ENCODE results near the gene MARK1. TPM values are rescaled to one million over a fixed set of nuclear protein-coding genes. Genes with fewer than 3 reads are reported as not detected.

MARK1 gene
- total and polyA plus RNA-seq, 11 donors, result 4.0 to 25.1 (median 16.3) TPM

DNA sequence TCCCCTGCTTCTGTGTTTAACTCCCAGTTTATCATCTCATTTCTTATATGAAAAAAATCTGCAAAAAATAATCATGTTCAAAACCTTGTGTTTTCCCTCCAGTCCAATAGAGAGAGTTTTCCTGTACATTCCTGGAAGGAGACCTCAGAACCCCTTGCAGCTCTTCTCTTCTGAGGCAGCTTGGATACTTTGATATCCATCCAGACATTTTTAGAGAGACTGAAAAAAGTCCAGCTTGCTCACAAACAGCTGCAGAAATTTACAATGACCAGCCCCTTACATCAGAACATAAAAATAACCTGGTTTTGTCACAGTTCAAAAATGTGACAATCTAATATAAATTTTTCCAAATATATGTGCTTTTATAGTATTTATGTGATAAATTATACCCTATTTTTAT, 88.9 kb downstream of the MARK1 start:
- no peak for DNase-seq
- no peaks in the 10 kb centered on the region for H3K4me1 ChIP-seq
- H3K27me3 ChIP-seq, result no peaks in the 10 kb centered on the region
- intact Hi-C loops (cut with DNase I), result no loop called here
- TF ChIP-seq, protein P1, sequence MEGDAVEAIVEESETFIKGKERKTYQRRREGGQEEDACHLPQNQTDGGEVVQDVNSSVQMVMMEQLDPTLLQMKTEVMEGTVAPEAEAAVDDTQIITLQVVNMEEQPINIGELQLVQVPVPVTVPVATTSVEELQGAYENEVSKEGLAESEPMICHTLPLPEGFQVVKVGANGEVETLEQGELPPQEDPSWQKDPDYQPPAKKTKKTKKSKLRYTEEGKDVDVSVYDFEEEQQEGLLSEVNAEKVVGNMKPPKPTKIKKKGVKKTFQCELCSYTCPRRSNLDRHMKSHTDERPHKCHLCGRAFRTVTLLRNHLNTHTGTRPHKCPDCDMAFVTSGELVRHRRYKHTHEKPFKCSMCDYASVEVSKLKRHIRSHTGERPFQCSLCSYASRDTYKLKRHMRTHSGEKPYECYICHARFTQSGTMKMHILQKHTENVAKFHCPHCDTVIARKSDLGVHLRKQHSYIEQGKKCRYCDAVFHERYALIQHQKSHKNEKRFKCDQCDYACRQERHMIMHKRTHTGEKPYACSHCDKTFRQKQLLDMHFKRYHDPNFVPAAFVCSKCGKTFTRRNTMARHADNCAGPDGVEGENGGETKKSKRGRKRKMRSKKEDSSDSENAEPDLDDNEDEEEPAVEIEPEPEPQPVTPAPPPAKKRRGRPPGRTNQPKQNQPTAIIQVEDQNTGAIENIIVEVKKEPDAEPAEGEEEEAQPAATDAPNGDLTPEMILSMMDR (IDR thresholded peaks at IDR 0.05), result no peak
- TF ChIP-seq POLR2A (IDR thresholded peaks at IDR 0.05), result no peak
- no peak overlapping the region for H3K4me3 ChIP-seq
- no peaks in the 10 kb centered on the region for H3K9me3 ChIP-seq
- ATAC-seq, result no peak
- peaks cover 0 to 40% (median 0%) of the 10 kb centered on the region in 9 donors for H3K36me3 ChIP-seq
- no peak overlapping the region for H3K27ac ChIP-seq

DNA sequence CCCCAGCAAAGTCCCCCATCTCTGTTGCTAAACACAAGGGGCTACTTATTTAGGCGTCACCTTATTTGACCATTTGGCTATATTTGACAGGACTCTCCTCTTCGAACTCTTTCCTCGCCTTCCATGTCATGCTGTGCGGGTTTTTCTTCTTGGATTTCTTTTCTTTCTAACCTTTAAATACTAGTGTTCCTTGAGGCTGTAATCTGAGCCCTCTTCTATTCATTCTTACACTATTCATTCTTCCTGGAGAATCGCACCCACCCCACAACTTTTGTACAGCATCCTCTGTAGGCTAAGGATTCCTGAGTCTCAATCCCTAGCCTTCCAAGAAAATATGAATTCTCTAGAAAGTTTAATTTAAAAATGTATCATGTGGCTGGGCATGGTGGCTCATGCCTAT, 100.5 kb downstream of the MARK1 start:
- no peak for ATAC-seq
- WGBS, 4 donors, result 95 to 98% (median 96%) methylated on average over 5 of the region's 5 CpGs
- no peak for DNase-seq
- no peaks in the 10 kb centered on the region for H3K4me1 ChIP-seq
- H3K27me3 ChIP-seq, result no peaks in the 10 kb centered on the region
- no peaks in the 10 kb centered on the region for H3K9me3 ChIP-seq
- TF ChIP-seq, protein P1 (IDR thresholded peaks at IDR 0.05), result no peak
- TF ChIP-seq POLR2A (IDR thresholded peaks at IDR 0.05), result no peak
- no peak overlapping the region for H3K27ac ChIP-seq
- intact Hi-C loops (cut with DNase I), result no loop called here
- H3K36me3 ChIP-seq, result peaks cover 0 to 7% (median 0%) of the 10 kb centered on the region in 9 donors
- H3K4me3 ChIP-seq, result no peak overlapping the region

DNA sequence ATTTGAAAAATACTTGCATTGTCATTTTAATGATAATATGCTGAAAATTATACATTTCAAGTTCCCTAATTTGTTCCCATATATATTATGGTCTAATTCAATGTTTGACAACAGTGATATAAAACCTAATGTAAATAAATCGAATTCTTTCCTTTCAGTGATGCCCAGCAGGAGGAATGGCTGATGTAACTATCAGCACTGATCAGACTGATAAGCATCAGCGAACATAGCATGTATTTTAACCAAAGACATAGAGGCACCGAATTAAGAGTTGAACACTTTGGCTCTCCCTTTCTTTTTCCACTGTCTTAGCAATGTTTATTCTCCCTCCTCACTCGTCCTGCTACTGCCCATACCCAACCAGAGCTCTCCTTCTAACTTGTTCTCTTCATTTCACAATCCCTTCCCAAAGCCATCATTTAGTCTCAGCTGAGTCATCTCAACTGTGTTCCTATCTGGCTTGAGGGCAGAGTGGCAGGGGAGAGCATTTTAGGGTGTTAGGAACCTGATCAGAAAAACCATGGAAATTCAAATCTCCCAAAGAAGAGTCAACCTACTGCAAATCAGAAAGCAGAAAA, 103.4 kb downstream of the MARK1 start:
- Histone ChIP-seq H3K9me3 (no peaks in the 10 kb centered on the region), H3K27ac (no peak overlapping the region), H3K36me3 (peaks cover 0 to 13% (median 7%) of the 10 kb centered on the region in 9 donors), H3K4me1 (no peaks in the 10 kb centered on the region), H3K4me3 (no peak overlapping the region), H3K27me3 (no peaks in the 10 kb centered on the region)
- intact Hi-C loops (cut with DNase I), result no loop called here
- WGBS, 4 donors, result 81 to 88% (median 84%) methylated on average over 4 of the region's 4 CpGs
- DNase-seq (no peak), ATAC-seq (no peak)
- no peak for TF ChIP-seq POLR2A (IDR thresholded peaks at IDR 0.05)
- TF ChIP-seq, protein P1 (IDR thresholded peaks at IDR 0.05), result no peak

DNA sequence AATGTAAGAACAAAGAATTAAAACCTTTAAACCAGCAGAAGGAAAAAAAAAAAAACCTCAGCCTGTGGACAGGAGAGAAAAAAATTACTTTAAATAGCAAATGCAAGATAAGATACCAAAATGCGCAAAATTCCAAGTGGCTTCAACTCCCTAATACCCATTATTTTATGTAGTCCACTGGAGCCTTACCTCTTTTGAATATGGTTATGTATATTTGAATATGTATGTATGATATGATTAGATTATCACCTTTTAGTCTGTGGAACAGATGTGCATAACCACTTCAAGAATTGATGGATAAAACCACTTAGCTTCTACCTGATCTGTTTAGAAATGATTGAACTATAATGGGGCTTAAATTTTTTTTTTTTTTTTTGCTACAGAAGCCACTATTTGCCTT, 109.8 kb downstream of the MARK1 start:
- intact Hi-C loops (cut with DNase I), result no loop called here
- WGBS, 4 donors, result 93 to 100% (median 97%) methylated on average over 1 of the region's 1 CpG
- no peak overlapping the region for H3K27ac ChIP-seq
- H3K27me3 ChIP-seq, result no peaks in the 10 kb centered on the region
- no peaks in the 10 kb centered on the region for H3K9me3 ChIP-seq
- ATAC-seq (no peak), DNase-seq (no peak)
- H3K36me3 ChIP-seq, result peaks cover 0 to 49% (median 7%) of the 10 kb centered on the region in 9 donors
- H3K4me3 ChIP-seq, result no peak overlapping the region
- TF ChIP-seq, protein P1 (IDR thresholded peaks at IDR 0.05), result no peak
- no peak for TF ChIP-seq POLR2A (IDR thresholded peaks at IDR 0.05)
- no peaks in the 10 kb centered on the region for H3K4me1 ChIP-seq

All from heart left ventricle (tissue), 16 donors.